ENCODE data around the gene MDM1. TPM values are rescaled to one million over a fixed set of nuclear protein-coding genes. Genes with fewer than 3 reads are reported as not detected.

Gene MDM1
- total and polyA plus RNA-seq, 2 of the 13 experiments (the other 11 are each of a cell fraction or from before 2014, with no cell fraction given), result 4.6 to 15.2 TPM

GRCh38 chr12:68354977-68355541 is 22.9 kb upstream of the MDM1 start:
- intact Hi-C loops (cut with micrococcal nuclease; ENCODE audit: unreplicated experiment), result no loop called here
- Histone ChIP-seq H2AFZ (ENCODE audit: low read length) (no peak overlapping the region), H3K4me2 (ENCODE audit: low read depth, low read length) (no peak overlapping the region), H3K27me3 (ENCODE audit: control insufficient read depth in 1 of 2, insufficient read depth in 2 of 2, low read length in 2 of 2) (no peaks in the 10 kb centered on the region), H3K9me3 (ENCODE audit: low read length) (no peaks in the 10 kb centered on the region), H3K27ac (ENCODE audit: extremely low read length, insufficient read depth, low read length) (no peak overlapping the region), H3K4me1 (ENCODE audit: insufficient read depth, low read length) (peaks cover 6% of the 10 kb centered on the region; the same call in 1 of the 2 replicates), H4K20me1 (ENCODE audit: insufficient read depth, low read length) (no peaks in the 10 kb centered on the region), H3K9ac (ENCODE audit: insufficient read depth, low read depth, low read length) (no peak overlapping the region), H3K36me3 (replicated peaks in 1 of 2; ENCODE audit: control insufficient read depth in 1 of 2, insufficient read depth in 2 of 2, low read length in 2 of 2) (no peaks in the 10 kb centered on the region), H3K79me2 (ENCODE audit: insufficient read depth, low read length) (no peaks in the 10 kb centered on the region), H3K4me3 (replicated peaks in 1 of 3; ENCODE audit: insufficient read depth in 1 of 3, low read depth in 2 of 3, low read length in 3 of 3) (no peak overlapping the region)
- CTCF ChIA-PET (ENCODE audit: low intra/inter-chr PET ratio, low total read pairs), result no interaction called here
- TF ChIP-seq ZC3H4 (CRISPR knock-in tag; IDR thresholded peaks at IDR 0.05; ENCODE audit: borderline replicate concordance), result no peak
- no peak for TF ChIP-seq ZBTB3 (CRISPR knock-in tag; IDR thresholded peaks at IDR 0.05; ENCODE audit: borderline replicate concordance, low read depth)
- TF ChIP-seq CAMTA2 (CRISPR knock-in tag; IDR thresholded peaks at IDR 0.05; ENCODE audit: borderline replicate concordance), result no peak
- no peak for TF ChIP-seq GTF2F1 (IDR thresholded peaks at IDR 0.05; ENCODE audit: low read length)
- no peak for TF ChIP-seq PITX1 (CRISPR knock-in tag; IDR thresholded peaks at IDR 0.05)
- TF ChIP-seq ZSCAN25 (CRISPR knock-in tag; IDR thresholded peaks at IDR 0.05), result no peak
- TF ChIP-seq SMC3 (IDR thresholded peaks at IDR 0.05; ENCODE audit: low read length), result no peak
- no peak for TF ChIP-seq KLF9 (CRISPR knock-in tag; IDR thresholded peaks at IDR 0.05; ENCODE audit: low read depth)
- no peak for TF ChIP-seq EEA1 (CRISPR knock-in tag; IDR thresholded peaks at IDR 0.05; ENCODE audit: borderline replicate concordance)
- FAIRE-seq, result no peak
- in situ Hi-C loops (cut with HindIII; ENCODE audit: extremely low pct_ligation_motif_present, low pct_unique_long_range_greater_than_20kb), result no loop called here
- WGBS (ENCODE audit: low lambda C conversion rate), result 25% methylated on average over 4 of the region's 4 CpGs
- POLR2A ChIA-PET, result no interaction called here
- DNase-seq (ENCODE audit: low spot score), result no peak
- no TSS peak for BruUV-seq (replicated peaks)
- ATAC-seq, result peak; percentile 32; the same call in 1 of the 3 replicates

- H4K20me1 ChIP-seq (ENCODE audit: insufficient read depth, low read length), result no peaks in the 10 kb centered on the region
- TF ChIP-seq SOX6 (IDR thresholded peaks at IDR 0.05) (no peak), SOX6 (CRISPR knock-in tag; IDR thresholded peaks at IDR 0.05) (no peak), ZFY (CRISPR knock-in tag; IDR thresholded peaks at IDR 0.05) (no peak), FOSL1 (CRISPR knock-in tag; IDR thresholded peaks at IDR 0.05; ENCODE audit: borderline replicate concordance) (no peak), NR0B2 (CRISPR knock-in tag; IDR thresholded peaks at IDR 0.05) (no peak), NFE2L1 (CRISPR knock-in tag; IDR thresholded peaks at IDR 0.05; ENCODE audit: borderline replicate concordance) (no peak), SMC3 (IDR thresholded peaks at IDR 0.05; ENCODE audit: low read length) (no peak), DNMT1 (CRISPR knock-in tag; IDR thresholded peaks at IDR 0.05) (no peak), REPIN1 (CRISPR knock-in tag; IDR thresholded peaks at IDR 0.05; ENCODE audit: borderline replicate concordance, low read depth) (no peak), STAT5B (CRISPR knock-in tag; IDR thresholded peaks at IDR 0.05) (no peak)
- H3K4me2 ChIP-seq (ENCODE audit: low read depth, low read length), result no peak overlapping the region
- no peak overlapping the region for H3K27ac ChIP-seq (ENCODE audit: extremely low read length, insufficient read depth, low read length)
- DNase-seq (ENCODE audit: low spot score) (no peak), ATAC-seq (no peak), FAIRE-seq (no peak)
- H3K36me3 ChIP-seq (replicated peaks in 1 of 2; ENCODE audit: control insufficient read depth in 1 of 2, insufficient read depth in 2 of 2, low read length in 2 of 2), result no peaks in the 10 kb centered on the region
- no peak overlapping the region for H3K4me3 ChIP-seq (replicated peaks in 1 of 3; ENCODE audit: insufficient read depth in 1 of 3, low read depth in 2 of 3, low read length in 3 of 3)
- H3K79me2 ChIP-seq (ENCODE audit: insufficient read depth, low read length), result no peaks in the 10 kb centered on the region
- H3K9ac ChIP-seq (ENCODE audit: insufficient read depth, low read depth, low read length), result no peak overlapping the region
- H3K27me3 ChIP-seq (ENCODE audit: control insufficient read depth in 1 of 2, insufficient read depth in 2 of 2, low read length in 2 of 2), result no peaks in the 10 kb centered on the region
- H2AFZ ChIP-seq (ENCODE audit: low read length), result no peak overlapping the region
- 4% methylated on average over 2 of the region's 2 CpGs for WGBS (ENCODE audit: low lambda C conversion rate)
- no TSS peak for BruUV-seq (replicated peaks)
- intact Hi-C loops (cut with micrococcal nuclease; ENCODE audit: unreplicated experiment), result no loop called here
- H3K4me1 ChIP-seq (ENCODE audit: insufficient read depth, low read length), result no peaks in the 10 kb centered on the region
- in situ Hi-C loops (cut with HindIII; ENCODE audit: extremely low pct_ligation_motif_present, low pct_unique_long_range_greater_than_20kb), result no loop called here
- CTCF ChIA-PET (ENCODE audit: low intra/inter-chr PET ratio, low total read pairs), result no interaction called here
- no peaks in the 10 kb centered on the region for H3K9me3 ChIP-seq (ENCODE audit: low read length)
- POLR2A ChIA-PET, result no interaction called here
Measured at GRCh38 chr12:68352067-68352466, 19.9 kb upstream of the MDM1 start.
